IMR-90 (cell line): ENCODE data around the gene PTGES2. TPM values are rescaled to one million over a fixed set of nuclear protein-coding genes. Genes with fewer than 3 reads are reported as not detected.

ENCODE experiments used
- ATAC-seq: fragments of 200-7000 bp; cut with Tn5 transposase; 2 replicates; pipeline ENCODE4 v1.9.1; 2020; ENCODE audit warnings: low read depth, mild to moderate bottlenecking, moderate library complexity
- BruUV-seq: library from RNA; stranded (reverse); fragments of 400-500 nt; replicated peaks from 2 replicates; lab custom pipeline; 2021; lab: Mats Ljungman, UMichigan
- CTCF ChIA-PET: fragments of 300-600 bp; formaldehyde crosslinking; extraction: SDS; loops from one replicate; lab custom pipeline; 2021; ENCODE audit warnings: antibody characterized with exemption; lab: Yijun Ruan, JAX
- POLR2A ChIA-PET: fragments of 300-600 bp; sonication (Branson Sonifier 250); formaldehyde crosslinking; loops from one replicate; lab custom pipeline; 2022; ENCODE audit warnings: antibody characterized with exemption; ENCODE audit not compliant: unreplicated experiment; lab: Charles Lee
- DNase-seq: peaks from one replicate; pipeline ENCODE4 v3.0.0; 2013
- H2AFZ ChIP-seq: replicated peaks from 2 replicates; pipeline ENCODE3; 2013; ENCODE audit warnings: low read length, mild to moderate bottlenecking; ENCODE audit not compliant: poor library complexity
- H2AK5ac ChIP-seq: 2 replicates; pipeline ENCODE4 v1.6.1; 2013; ENCODE audit warnings: low read depth, low read length, inconsistent platforms
- H2AK9ac ChIP-seq: replicated peaks from 2 replicates; pipeline ENCODE3; 2013; ENCODE audit warnings: mild to moderate bottlenecking, low read depth, low read length, moderate library complexity; ENCODE audit not compliant: poor library complexity
- H2BK120ac ChIP-seq: 2 replicates; pipeline ENCODE4 v1.6.1; 2013; ENCODE audit warnings: low read depth, low read length, inconsistent platforms
- H2BK15ac ChIP-seq: 3 replicates; pipeline ENCODE4 v1.6.1; 2013; ENCODE audit warnings: low read depth, low read length, inconsistent platforms
- H2BK20ac ChIP-seq: 2 replicates; pipeline ENCODE4 v1.6.1; 2013; ENCODE audit warnings: low read depth, mild to moderate bottlenecking, inconsistent platforms, low read length, moderate library complexity
- H2BK5ac ChIP-seq: 2 replicates; pipeline ENCODE4 v1.6.1; 2013; ENCODE audit warnings: mild to moderate bottlenecking, low read depth, low read length, inconsistent platforms; ENCODE audit not compliant: poor library complexity, severe bottlenecking
- H3K14ac ChIP-seq: replicated peaks from 2 replicates; pipeline ENCODE4 v1.6.1; 2013; ENCODE audit warnings: low read depth, low read length, inconsistent platforms
- H3K18ac ChIP-seq: 2 replicates; pipeline ENCODE4 v1.6.1; 2013; ENCODE audit warnings: low read depth, low read length, control low read depth
- H3K23ac ChIP-seq: 2 replicates; pipeline ENCODE4 v1.6.1; 2013; ENCODE audit warnings: low read depth, low read length, inconsistent platforms
- H3K27ac ChIP-seq: 2 replicates; pipeline ENCODE4 v1.5.1; 2013; ENCODE audit warnings: mild to moderate bottlenecking, control low read depth, low read length; ENCODE audit not compliant: insufficient read depth
- H3K27me3 ChIP-seq: 2 replicates; pipeline ENCODE4 v1.6.1; 2013; ENCODE audit warnings: low read length; ENCODE audit not compliant: control insufficient read depth, insufficient read depth
- H3K36me3 ChIP-seq: 2 replicates; pipeline ENCODE4 v1.6.1; 2013; ENCODE audit warnings: low read length, mixed read lengths; ENCODE audit not compliant: control insufficient read depth, insufficient read depth
- H3K4ac ChIP-seq: 2 replicates; pipeline ENCODE4 v1.6.1; 2013; ENCODE audit warnings: low read depth, low read length, inconsistent platforms
- H3K4me1 ChIP-seq: 2 replicates; pipeline ENCODE4 v1.6.1; 2013; ENCODE audit warnings: low read length, mixed read lengths; ENCODE audit not compliant: control insufficient read depth, insufficient read depth
- H3K4me2 ChIP-seq: 2 replicates; pipeline ENCODE4 v1.6.1; 2013; ENCODE audit warnings: low read depth, mild to moderate bottlenecking, control low read depth, low read length, moderate library complexity
- H3K4me3 ChIP-seq: 2 replicates; pipeline ENCODE4 v1.5.1; 2013; ENCODE audit warnings: low read depth, mild to moderate bottlenecking, control low read depth, low read length, moderate library complexity; ENCODE audit not compliant: insufficient read depth
- H3K56ac ChIP-seq: 2 replicates; pipeline ENCODE4 v1.6.1; 2013; ENCODE audit warnings: low read length, inconsistent platforms; ENCODE audit not compliant: insufficient read depth; ENCODE audit errors: extremely low read depth
- H3K79me1 ChIP-seq, 2 experiments: 2 replicates each; pipeline ENCODE4 v1.6.1; 2013; ENCODE audit warnings: low read length in 2 of 2, inconsistent platforms in 1 of 2, low read depth in 1 of 2
- H3K9ac ChIP-seq: 2 replicates; pipeline ENCODE4 v1.6.1; 2013; ENCODE audit warnings: low read depth, low read length, control low read depth
- H3K9me1 ChIP-seq: 2 replicates; pipeline ENCODE4 v1.6.1; 2013; ENCODE audit warnings: low read length, inconsistent platforms; ENCODE audit not compliant: insufficient read depth
- H3K9me3 ChIP-seq: 2 replicates; pipeline ENCODE4 v1.6.1; 2013; ENCODE audit warnings: low read length; ENCODE audit not compliant: control insufficient read depth, insufficient read depth
- H4K20me1 ChIP-seq: 2 replicates; pipeline ENCODE4 v1.6.1; 2013; ENCODE audit warnings: low read length, inconsistent platforms; ENCODE audit not compliant: insufficient read depth
- H4K5ac ChIP-seq: 2 replicates; pipeline ENCODE4 v1.6.1; 2013; ENCODE audit warnings: mild to moderate bottlenecking, low read depth, low read length, control low read depth
- H4K8ac ChIP-seq, 2 experiments: 2 replicates each; pipeline ENCODE4 v1.6.1; 2013; ENCODE audit warnings: low read depth in 2 of 2, low read length in 2 of 2, control low read depth in 1 of 2, inconsistent platforms in 1 of 2
- H4K91ac ChIP-seq: 2 replicates; pipeline ENCODE4 v1.6.1; 2013; ENCODE audit warnings: low read depth, low read length, inconsistent platforms; ENCODE audit not compliant: insufficient read depth
- BHLHE40 ChIP-seq: fragments of 150-350 bp; IDR thresholded peaks from 2 replicates; pipeline ENCODE4 v1.6.1; 2016; ENCODE audit warnings: mild to moderate bottlenecking, low read depth, low read length
- CEBPB ChIP-seq: IDR thresholded peaks from 2 replicates; pipeline ENCODE4 v1.6.1; 2012; ENCODE audit warnings: low read depth, low read length, improper control_type of control experiment
- CHD1 ChIP-seq: IDR thresholded peaks from 2 replicates; pipeline ENCODE4 v1.6.1; 2012; ENCODE audit warnings: low read depth, low read length, improper control_type of control experiment
- FOS ChIP-seq: fragments of 150-350 bp; IDR thresholded peaks from 2 replicates; pipeline ENCODE4 v1.6.1; 2016; ENCODE audit warnings: low read depth, low read length
- MAFK ChIP-seq: IDR thresholded peaks from 2 replicates; pipeline ENCODE4 v1.6.1; 2012; ENCODE audit warnings: low read depth, low read length, improper control_type of control experiment
- MAZ ChIP-seq: IDR thresholded peaks from 2 replicates; pipeline ENCODE4 v1.6.1; 2012; ENCODE audit warnings: low read depth, mild to moderate bottlenecking, low read length, improper control_type of control experiment, moderate library complexity, borderline replicate concordance
- NFE2L2 ChIP-seq: fragments of 150-350 bp; IDR thresholded peaks from 2 replicates; pipeline ENCODE4 v1.6.1; 2016; ENCODE audit warnings: low read depth, mild to moderate bottlenecking, low read length
- RAD21 ChIP-seq: IDR thresholded peaks from 2 replicates; pipeline ENCODE4 v1.6.1; 2012; ENCODE audit warnings: low read length, improper control_type of control experiment
- RCOR1 ChIP-seq: IDR thresholded peaks from 2 replicates; pipeline ENCODE4 v1.6.1; 2012; ENCODE audit warnings: mild to moderate bottlenecking, low read length, improper control_type of control experiment; ENCODE audit not compliant: insufficient replicate concordance
- SMC3 ChIP-seq: fragments of 150-350 bp; IDR thresholded peaks from 2 replicates; pipeline ENCODE4 v1.6.1; 2016; ENCODE audit warnings: low read depth, mild to moderate bottlenecking, antibody characterized with exemption, low read length, moderate library complexity
- WGBS, 2 experiments: methylation state at CpG; one replicate each; pipeline versions ENCODE4 v1.1.5 to v1.1.7; 2013; ENCODE audit warnings: missing lambda C conversion rate in 2 of 2; ENCODE audit not compliant: insufficient read length in 1 of 2; ENCODE audit errors: extremely low coverage in 2 of 2; 5-methylcytosine and 5-hydroxymethylcytosine counted together
- dilution Hi-C: fragments of 300-500 bp; cut with HindIII; formaldehyde crosslinking; loops from one replicate; pipeline ENCODE4 v1.14.3; 2018; ENCODE audit warnings: low sequenced_read_pairs; ENCODE audit not compliant: unreplicated experiment
- in situ Hi-C: fragments of 300-500 bp; cut with MboI; formaldehyde crosslinking; loops from 3 replicates; pipeline ENCODE4 v1.14.3; 2019; ENCODE audit warnings: low sequenced_read_pairs, inconsistent platforms, mixed read lengths
- intact Hi-C: fragments of 100-400 bp; cut with micrococcal nuclease; formaldehyde crosslinking; loops from 2 replicates; pipeline ENCODE4 v1.10.0; 2022
- polyA plus RNA-seq, 3 experiments: library from polyadenylated mRNA; depleted of rRNA; stranded (reverse); fragments of >200 nt; gene quantifications; 2 replicates each; pipeline ENCODE4 v1.2.3, GENCODE V29; 2012; ENCODE audit warnings: low replicate concordance in 1 of 3
- total RNA-seq: library from RNA; depleted of rRNA; stranded (reverse); fragments of >200 nt; gene quantifications from 2 replicates; pipeline ENCODE4 v1.2.3, GENCODE V29; 2012
- TF ChIP-seq, protein P1 (sequence below): fragments of 150-350 bp; IDR thresholded peaks from 2 replicates; pipeline ENCODE4 v1.6.1; 2017; ENCODE audit warnings: mild to moderate bottlenecking, antibody characterized with exemption, low read length, low read depth

Gene PTGES2
- total and polyA plus RNA-seq, 2 of the 4 experiments (the other 2 are of a cell fraction) = 100 to 107 TPM

DNA sequence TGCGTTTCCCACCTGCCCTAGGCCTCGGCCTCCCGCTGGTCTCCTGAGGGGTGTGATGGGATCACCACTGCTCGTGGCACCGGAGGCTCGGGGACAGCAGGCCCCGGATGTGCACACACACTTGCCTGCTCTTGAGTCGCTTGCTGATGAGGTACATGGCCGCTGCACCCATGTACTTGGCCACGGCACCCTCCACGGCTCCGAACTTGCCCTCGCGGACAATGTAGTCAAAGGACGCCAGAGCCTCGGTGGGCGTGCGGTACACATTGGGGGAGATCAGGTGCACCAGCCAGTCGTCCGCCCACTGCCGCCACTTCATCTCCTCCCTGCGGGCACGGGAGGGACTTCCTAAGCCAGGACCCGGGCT is 4.7 kb downstream of the PTGES2 start:
- no peak overlapping the region for H2BK15ac ChIP-seq
- ChIA-PET POLR2A (no interaction called here), CTCF (no interaction called here)
- H4K91ac ChIP-seq = no peak overlapping the region
- H4K8ac ChIP-seq = no peak overlapping the region
- peaks cover 9 to 30% of the 10 kb centered on the region in 2 experiments; a peak in 3 of 4 replicates for H3K79me1 ChIP-seq
- H2AK5ac ChIP-seq = no peak overlapping the region
- peaks cover 24% of the 10 kb centered on the region for H3K36me3 ChIP-seq
- intact Hi-C loops (no loop called here), in situ Hi-C loops (no loop called here), dilution Hi-C loops (no loop called here)
- H3K27me3 ChIP-seq = no peaks in the 10 kb centered on the region
- DNase-seq (no peak), ATAC-seq (no peak)
- H3K4ac ChIP-seq = no peak overlapping the region
- no peak overlapping the region for H3K27ac ChIP-seq
- H3K4me3 ChIP-seq = no peak overlapping the region
- H3K9me3 ChIP-seq = no peaks in the 10 kb centered on the region
- no peak overlapping the region for H2AK9ac ChIP-seq
- no peak for TF ChIP-seq MAZ
- no peak for TF ChIP-seq NFE2L2
- TF ChIP-seq, protein P1, sequence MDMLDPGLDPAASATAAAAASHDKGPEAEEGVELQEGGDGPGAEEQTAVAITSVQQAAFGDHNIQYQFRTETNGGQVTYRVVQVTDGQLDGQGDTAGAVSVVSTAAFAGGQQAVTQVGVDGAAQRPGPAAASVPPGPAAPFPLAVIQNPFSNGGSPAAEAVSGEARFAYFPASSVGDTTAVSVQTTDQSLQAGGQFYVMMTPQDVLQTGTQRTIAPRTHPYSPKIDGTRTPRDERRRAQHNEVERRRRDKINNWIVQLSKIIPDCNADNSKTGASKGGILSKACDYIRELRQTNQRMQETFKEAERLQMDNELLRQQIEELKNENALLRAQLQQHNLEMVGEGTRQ = no peak
- TF ChIP-seq CEBPB = no peak
- no peak for TF ChIP-seq BHLHE40
- no peak for TF ChIP-seq RCOR1
- no peak for TF ChIP-seq SMC3
- TF ChIP-seq FOS = no peak
- no peak for TF ChIP-seq CHD1
- TF ChIP-seq RAD21 = no peak
- TF ChIP-seq MAFK = no peak
- H3K23ac ChIP-seq = no peak overlapping the region
- no peak overlapping the region for H3K14ac ChIP-seq
- no TSS peak for BruUV-seq
- H3K4me1 ChIP-seq = peaks cover 6% of the 10 kb centered on the region; the same call in 1 of the 2 replicates
- no peak overlapping the region for H2BK5ac ChIP-seq
- H2BK120ac ChIP-seq = no peak overlapping the region
- H4K5ac ChIP-seq = no peak overlapping the region
- no peak overlapping the region for H2AFZ ChIP-seq
- H3K18ac ChIP-seq = no peak overlapping the region
- peaks cover 17% of the 10 kb centered on the region; the same call in 1 of the 2 replicates for H4K20me1 ChIP-seq
- H3K4me2 ChIP-seq = no peak overlapping the region
- no peak overlapping the region for H3K9ac ChIP-seq
- H2BK20ac ChIP-seq = no peak overlapping the region
- 90% methylated on average over 17 of the region's 24 CpGs; no CpG with 5 or more reads in 1 of the 2 experiments for WGBS, 2 experiments
- no peak overlapping the region for H3K56ac ChIP-seq
- peaks cover 4% of the 10 kb centered on the region for H3K9me1 ChIP-seq
